Mucosa of gallbladder (tissue), 1 donor: ENCODE data around the gene SUSD1. TPM values are rescaled to one million over a fixed set of nuclear protein-coding genes. Genes with fewer than 3 reads are reported as not detected.
"Not testable (repeated sequence)": the region's sequence is repeated elsewhere in the genome, so short reads cannot be mapped to it uniquely, and the experiment has no call there.

Experiments
- DNase-seq: peaks from one replicate; pipeline ENCODE4 v3.0.0-alpha.2; 2020; ENCODE audit warnings: low spot score
- total RNA-seq: library from RNA; stranded (reverse); gene quantifications from one replicate; pipeline ENCODE4 v1.2.1, GENCODE V29; 2021
- donor health status: DM: no; HTN: no; CAD: no.

The SUSD1 gene
- total RNA-seq, 1 donor from 2014 or later: 20.5 TPM

GRCh38 chr9:112129246-112129645 lies 45.9 kb downstream of the SUSD1 start:
- DNase-seq: no peak

- DNase-seq: not testable (repeated sequence)
Observed at GRCh38 chr9:112128399-112128798, 46.7 kb downstream of the SUSD1 start.

- no peak for DNase-seq
Observed at GRCh38 chr9:112127281-112127680, 47.8 kb downstream of the SUSD1 start.

GRCh38 chr9:112125951-112126388 lies 49.1 kb downstream of the SUSD1 start:
- DNase-seq: no peak

- no peak for DNase-seq
Observed at GRCh38 chr9:112124156-112124555, 50.9 kb downstream of the SUSD1 start.

- no peak for DNase-seq
Observed at GRCh38 chr9:112121633-112122032, 53.5 kb downstream of the SUSD1 start.

GRCh38 chr9:112120439-112120925 lies 54.6 kb downstream of the SUSD1 start:
- DNase-seq: no peak

GRCh38 chr9:112120030-112120341 lies 55.1 kb downstream of the SUSD1 start:
- no peak for DNase-seq

GRCh38 chr9:112119225-112120029 lies 55.7 kb downstream of the SUSD1 start:
- peak; percentile 74 for DNase-seq

- no peak for DNase-seq
Observed at GRCh38 chr9:112118009-112118408, 57.1 kb downstream of the SUSD1 start.

- DNase-seq: no peak
Observed at GRCh38 chr9:112115970-112116753, 58.9 kb downstream of the SUSD1 start.

GRCh38 chr9:112115109-112115508 lies 60.0 kb downstream of the SUSD1 start:
- no peak for DNase-seq

GRCh38 chr9:112112941-112113681 lies 62.0 kb downstream of the SUSD1 start:
- DNase-seq: no peak

- no peak for DNase-seq
Observed at GRCh38 chr9:112112519-112112918, 62.6 kb downstream of the SUSD1 start.

GRCh38 chr9:112111461-112111860 lies 63.6 kb downstream of the SUSD1 start:
- DNase-seq: no peak

GRCh38 chr9:112110777-112111113 lies 64.4 kb downstream of the SUSD1 start:
- no peak for DNase-seq

GRCh38 chr9:112110094-112110776 lies 64.9 kb downstream of the SUSD1 start:
- no peak for DNase-seq

GRCh38 chr9:112104901-112105300 lies 70.2 kb downstream of the SUSD1 start:
- DNase-seq: no peak

- DNase-seq: no peak
Observed at GRCh38 chr9:112104401-112104800, 70.7 kb downstream of the SUSD1 start.

GRCh38 chr9:112103405-112103804 lies 71.7 kb downstream of the SUSD1 start:
- no peak for DNase-seq
